HepG2 (cell line): Measurements from ENCODE around the gene SEMA3F. TPM values are rescaled to one million over a fixed set of nuclear protein-coding genes. Genes with fewer than 3 reads are reported as not detected.
A peak's percentile ranks its signal among the peaks of the same experiment; 100 is the strongest.

Source experiments
- CEBPB ChIP-seq: IDR thresholded peaks from 2 replicates; pipeline ENCODE4 v1.6.1; 2011; ENCODE audit warnings: low read depth, low read length, improper control_type of control experiment, borderline replicate concordance
- CEBPG ChIP-seq: IDR thresholded peaks from 2 replicates; pipeline ENCODE4 v1.6.1; 2016
- HIVEP1 ChIP-seq: sonication (generic); formaldehyde crosslinking; IDR thresholded peaks from 2 replicates; pipeline ENCODE4 v1.4.0; 2020; ENCODE audit warnings: mild to moderate bottlenecking, missing genetic modification reagents
- HNRNPLL ChIP-seq: fragments of 200-400 bp; formaldehyde crosslinking; IDR thresholded peaks from 2 replicates; pipeline ENCODE4 v1.6.1; 2017; ENCODE audit warnings: mild to moderate bottlenecking, low read depth, low read length; ENCODE audit not compliant: poor library complexity, severe bottlenecking
- LBX2 ChIP-seq: sonication (generic); formaldehyde crosslinking; IDR thresholded peaks from 2 replicates; pipeline ENCODE4 v1.5.0; 2020; ENCODE audit warnings: missing genetic modification reagents, mild to moderate bottlenecking, borderline replicate concordance
- MTF1 ChIP-seq: sonication (generic); formaldehyde crosslinking; IDR thresholded peaks from 2 replicates; pipeline ENCODE4 v1.5.0; 2020; ENCODE audit warnings: missing genetic modification reagents
- PITX1 ChIP-seq: sonication (generic); formaldehyde crosslinking; IDR thresholded peaks from 2 replicates; pipeline ENCODE4 v1.5.1; 2020; ENCODE audit warnings: mild to moderate bottlenecking, missing genetic modification reagents
- POLR2AphosphoS2 ChIP-seq: IDR thresholded peaks from 2 replicates; pipeline ENCODE4 v1.6.1; 2011; ENCODE audit warnings: low read depth, low read length, improper control_type of control experiment
- POLR2AphosphoS5 ChIP-seq: IDR thresholded peaks from 2 replicates; pipeline ENCODE4 v1.6.1; 2012; ENCODE audit warnings: low read depth, low read length
- SALL1 ChIP-seq: sonication (generic); formaldehyde crosslinking; IDR thresholded peaks from 2 replicates; pipeline ENCODE4 v1.8.0; 2022; ENCODE audit warnings: mild to moderate bottlenecking, missing genetic modification reagents
- SP2 ChIP-seq: sonication (generic); formaldehyde crosslinking; IDR thresholded peaks from 2 replicates; pipeline ENCODE4 v1.5.1; 2020; ENCODE audit warnings: mild to moderate bottlenecking, missing genetic modification reagents
- XBP1 ChIP-seq: sonication (generic); formaldehyde crosslinking; IDR thresholded peaks from 2 replicates; pipeline ENCODE4 v1.5.0; 2020; ENCODE audit warnings: missing genetic modification reagents
- ZMAT3 ChIP-seq: sonication (generic); formaldehyde crosslinking; conservative IDR thresholded peaks from 2 replicates; pipeline ENCODE4 v1.7.0; 2021; ENCODE audit warnings: missing genetic modification reagents
- ZNF510 ChIP-seq: sonication (generic); formaldehyde crosslinking; IDR thresholded peaks from 2 replicates; pipeline ENCODE4 v1.4.0; 2020; ENCODE audit warnings: low read depth, mild to moderate bottlenecking, missing genetic modification reagents
- polyA plus RNA-seq, 8 experiments: library from polyadenylated mRNA; depleted of rRNA in 3 of 8; stranded (reverse) in 7 of 8; unstranded in 1 of 8; fragments of >200 nt; fragmentation: Illumina TruSeq in 4 of 8; extraction: Trizol in 4 of 8; gene quantifications; 2 replicates each; pipeline versions ENCODE4 v1.2.1 to v1.2.3, GENCODE V29; 2011 to 2016; ENCODE audit warnings: low read depth in 4 of 8, missing spikeins in 1 of 8, mixed read lengths in 1 of 8; ENCODE audit not compliant: insufficient read depth in 1 of 8
- total RNA-seq, 5 experiments: library from RNA; depleted of rRNA; stranded (reverse); fragments of >200 nt; fragmentation: Illumina TruSeq; extraction: Trizol; gene quantifications; 2 replicates each; pipeline ENCODE4 v1.2.3, GENCODE V29; 2016; ENCODE audit warnings: low read depth in 1 of 5
- TF ChIP-seq, protein P1 (sequence below): IDR thresholded peaks from 2 replicates; pipeline ENCODE4 v1.6.1; 2012; ENCODE audit warnings: low read depth, low read length, improper control_type of control experiment
- TF ChIP-seq, protein P2 (sequence below): sonication (generic); formaldehyde crosslinking; IDR thresholded peaks from 2 replicates; pipeline ENCODE4 v1.4.0; 2020; ENCODE audit warnings: missing genetic modification reagents

Gene SEMA3F
- total and polyA plus RNA-seq, 2 of the 13 experiments (the other 11 are each of a cell fraction or from before 2014, with no cell fraction given): 7.6 to 17.2 TPM

DNA sequence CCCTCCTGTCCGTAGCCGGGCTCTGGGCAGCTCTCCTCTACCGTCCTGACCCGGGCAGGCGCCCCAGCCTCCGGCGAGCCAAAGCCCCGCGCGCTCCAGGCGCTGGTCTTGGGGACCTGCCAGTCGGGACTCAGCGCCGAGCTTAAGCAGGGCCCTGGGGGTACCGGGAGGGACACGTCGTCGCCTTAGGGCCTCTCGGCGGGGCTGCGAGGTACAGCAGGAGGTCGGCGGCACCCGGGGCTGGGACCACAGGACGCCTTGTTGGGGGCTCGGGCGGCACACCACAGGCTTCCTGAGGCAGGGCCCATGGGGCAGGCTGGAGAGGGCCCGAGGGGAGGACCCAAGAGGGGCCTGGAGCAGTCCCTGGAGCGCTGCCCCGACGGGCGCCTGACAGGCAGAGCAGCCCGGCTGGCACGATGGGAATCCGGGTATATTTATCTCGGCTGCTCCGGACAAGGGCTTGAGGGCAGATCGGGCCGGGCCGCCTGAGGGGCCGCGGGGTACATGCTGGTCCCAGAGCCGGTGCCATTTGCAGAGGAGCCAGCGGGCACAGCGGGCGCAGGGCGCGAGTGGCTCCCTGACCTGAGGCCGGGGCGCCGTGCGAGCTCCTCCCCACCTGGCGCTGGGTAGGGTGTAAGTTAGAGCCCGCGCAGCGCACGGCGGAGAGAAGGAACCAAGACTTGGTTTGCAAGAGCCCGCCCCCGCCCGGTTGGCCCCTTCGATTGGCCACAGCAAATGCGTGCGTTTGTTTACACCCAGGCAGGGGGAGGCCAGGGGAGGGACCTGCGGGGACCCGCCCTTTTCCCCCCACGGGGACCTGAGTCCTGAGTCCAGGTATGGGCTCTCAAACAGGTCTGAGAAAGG, 50.5 kb downstream of the SEMA3F start (continued):
- TF ChIP-seq ZNF510 (CRISPR knock-in tag) (0 out of 2 replicates have a peak, but pooled peaks have one; percentile 51), ZMAT3 (CRISPR knock-in tag) (peak; percentile 28), MTF1 (CRISPR knock-in tag) (peak; percentile 32; the same call in 1 of the 2 replicates), CEBPB (no peak), LBX2 (CRISPR knock-in tag) (peak; percentile 38; the same call in 1 of the 2 replicates), HIVEP1 (CRISPR knock-in tag) (peak; percentile 74), XBP1 (0 out of 2 replicates have a peak, but pooled peaks have one; percentile 57), SP2 (CRISPR knock-in tag) (peak; percentile 39; the same call in 1 of the 2 replicates), SALL1 (peak; percentile 37), CEBPG (CRISPR knock-in tag) (0 out of 2 replicates have a peak, but pooled peaks have one; percentile 3), POLR2AphosphoS5 (peak; percentile 55), POLR2AphosphoS2 (no peak), PITX1 (CRISPR knock-in tag) (peak; percentile 66; the same call in 1 of the 2 replicates), HNRNPLL (peak; percentile 32)
- TF ChIP-seq, protein P1, sequence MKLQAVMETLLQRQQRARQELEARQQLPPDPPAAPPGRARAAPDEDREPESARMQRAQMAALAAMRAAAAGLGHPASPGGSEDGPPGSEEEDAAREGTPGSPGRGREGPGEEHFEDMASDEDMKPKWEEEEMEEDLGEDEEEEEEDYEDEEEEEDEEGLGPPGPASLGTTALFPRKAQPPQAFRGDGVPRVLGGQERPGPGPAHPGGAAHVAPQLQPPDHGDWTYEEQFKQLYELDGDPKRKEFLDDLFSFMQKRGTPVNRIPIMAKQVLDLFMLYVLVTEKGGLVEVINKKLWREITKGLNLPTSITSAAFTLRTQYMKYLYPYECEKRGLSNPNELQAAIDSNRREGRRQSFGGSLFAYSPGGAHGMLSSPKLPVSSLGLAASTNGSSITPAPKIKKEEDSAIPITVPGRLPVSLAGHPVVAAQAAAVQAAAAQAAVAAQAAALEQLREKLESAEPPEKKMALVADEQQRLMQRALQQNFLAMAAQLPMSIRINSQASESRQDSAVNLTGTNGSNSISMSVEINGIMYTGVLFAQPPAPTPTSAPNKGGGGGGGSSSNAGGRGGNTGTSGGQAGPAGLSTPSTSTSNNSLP: no peak
- TF ChIP-seq, protein P2, sequence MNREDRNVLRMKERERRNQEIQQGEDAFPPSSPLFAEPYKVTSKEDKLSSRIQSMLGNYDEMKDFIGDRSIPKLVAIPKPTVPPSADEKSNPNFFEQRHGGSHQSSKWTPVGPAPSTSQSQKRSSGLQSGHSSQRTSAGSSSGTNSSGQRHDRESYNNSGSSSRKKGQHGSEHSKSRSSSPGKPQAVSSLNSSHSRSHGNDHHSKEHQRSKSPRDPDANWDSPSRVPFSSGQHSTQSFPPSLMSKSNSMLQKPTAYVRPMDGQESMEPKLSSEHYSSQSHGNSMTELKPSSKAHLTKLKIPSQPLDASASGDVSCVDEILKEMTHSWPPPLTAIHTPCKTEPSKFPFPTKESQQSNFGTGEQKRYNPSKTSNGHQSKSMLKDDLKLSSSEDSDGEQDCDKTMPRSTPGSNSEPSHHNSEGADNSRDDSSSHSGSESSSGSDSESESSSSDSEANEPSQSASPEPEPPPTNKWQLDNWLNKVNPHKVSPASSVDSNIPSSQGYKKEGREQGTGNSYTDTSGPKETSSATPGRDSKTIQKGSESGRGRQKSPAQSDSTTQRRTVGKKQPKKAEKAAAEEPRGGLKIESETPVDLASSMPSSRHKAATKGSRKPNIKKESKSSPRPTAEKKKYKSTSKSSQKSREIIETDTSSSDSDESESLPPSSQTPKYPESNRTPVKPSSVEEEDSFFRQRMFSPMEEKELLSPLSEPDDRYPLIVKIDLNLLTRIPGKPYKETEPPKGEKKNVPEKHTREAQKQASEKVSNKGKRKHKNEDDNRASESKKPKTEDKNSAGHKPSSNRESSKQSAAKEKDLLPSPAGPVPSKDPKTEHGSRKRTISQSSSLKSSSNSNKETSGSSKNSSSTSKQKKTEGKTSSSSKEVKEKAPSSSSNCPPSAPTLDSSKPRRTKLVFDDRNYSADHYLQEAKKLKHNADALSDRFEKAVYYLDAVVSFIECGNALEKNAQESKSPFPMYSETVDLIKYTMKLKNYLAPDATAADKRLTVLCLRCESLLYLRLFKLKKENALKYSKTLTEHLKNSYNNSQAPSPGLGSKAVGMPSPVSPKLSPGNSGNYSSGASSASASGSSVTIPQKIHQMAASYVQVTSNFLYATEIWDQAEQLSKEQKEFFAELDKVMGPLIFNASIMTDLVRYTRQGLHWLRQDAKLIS (CRISPR knock-in tag): peak; percentile 54; the same call in 1 of the 2 replicates
